Fibroblast of skin of right biceps (primary cell): ENCODE measurements around the gene FBXL12.
"Not testable (repeated sequence)": the region's sequence is repeated elsewhere in the genome, so short reads cannot be mapped to it uniquely, and the experiment has no call there.

Experiments
- DNase-seq: peaks from one replicate; pipeline ENCODE4 v3.0.0-alpha.2; 2013

Gene FBXL12

GRCh38 chr19:9818734-9819595, at the start of gene FBXL12:
Gene FBXL12 (minus strand): TSS chr19:9819079. CDS start chr19:9818813, 266 bp downstream.
- peak; percentile 99 for DNase-seq

GRCh38 chr19:9865732-9866501, 47.0 kb upstream of the FBXL12 start:
- no peak for DNase-seq

GRCh38 chr19:9863759-9864158, 44.9 kb upstream of the FBXL12 start:
- no peak for DNase-seq

GRCh38 chr19:9862938-9863337, 44.1 kb upstream of the FBXL12 start:
- DNase-seq = no peak

GRCh38 chr19:9861503-9861902, 42.6 kb upstream of the FBXL12 start:
- DNase-seq = no peak

- DNase-seq = no peak
Measured at GRCh38 chr19:9860407-9860806, 41.5 kb upstream of the FBXL12 start.

GRCh38 chr19:9858766-9859165, 39.9 kb upstream of the FBXL12 start:
- no peak for DNase-seq

- no peak for DNase-seq
Measured at GRCh38 chr19:9857920-9858746, 39.3 kb upstream of the FBXL12 start.

- DNase-seq = no peak
Measured at GRCh38 chr19:9857076-9857721, 38.3 kb upstream of the FBXL12 start.

- no peak for DNase-seq
Measured at GRCh38 chr19:9856609-9857008, 37.7 kb upstream of the FBXL12 start.

- DNase-seq = no peak
Measured at GRCh38 chr19:9854282-9854846, 35.5 kb upstream of the FBXL12 start.

- no peak for DNase-seq
Measured at GRCh38 chr19:9850235-9850959, 31.5 kb upstream of the FBXL12 start.

GRCh38 chr19:9849791-9850190, 30.9 kb upstream of the FBXL12 start:
- no peak for DNase-seq

- DNase-seq = no peak
Measured at GRCh38 chr19:9848762-9849161, 29.9 kb upstream of the FBXL12 start.

- DNase-seq = no peak
Measured at GRCh38 chr19:9848060-9848459, 29.2 kb upstream of the FBXL12 start.

GRCh38 chr19:9847087-9847671, 28.3 kb upstream of the FBXL12 start:
- DNase-seq = peak; percentile 94

- not testable (repeated sequence) for DNase-seq
Measured at GRCh38 chr19:9843626-9844273, 24.9 kb upstream of the FBXL12 start.

- no peak for DNase-seq
Measured at GRCh38 chr19:9842834-9843625, 24.2 kb upstream of the FBXL12 start.

GRCh38 chr19:9839415-9839814, 20.5 kb upstream of the FBXL12 start:
- DNase-seq = no peak

- DNase-seq = no peak
Measured at GRCh38 chr19:9838324-9838723, 19.4 kb upstream of the FBXL12 start.
